ENCODE results near the gene TMED4.

GRCh38 chr7:44559485-44559884 lies 22.5 kb downstream of the TMED4 start:
- TF ChIP-seq POLR2AphosphoS5 (IDR thresholded peaks at IDR 0.05; ENCODE audit: low read depth) (no peak), REST (IDR thresholded peaks at IDR 0.05; ENCODE audit: unreplicated experiment) (no peak)
- TF ChIP-seq, protein P1, sequence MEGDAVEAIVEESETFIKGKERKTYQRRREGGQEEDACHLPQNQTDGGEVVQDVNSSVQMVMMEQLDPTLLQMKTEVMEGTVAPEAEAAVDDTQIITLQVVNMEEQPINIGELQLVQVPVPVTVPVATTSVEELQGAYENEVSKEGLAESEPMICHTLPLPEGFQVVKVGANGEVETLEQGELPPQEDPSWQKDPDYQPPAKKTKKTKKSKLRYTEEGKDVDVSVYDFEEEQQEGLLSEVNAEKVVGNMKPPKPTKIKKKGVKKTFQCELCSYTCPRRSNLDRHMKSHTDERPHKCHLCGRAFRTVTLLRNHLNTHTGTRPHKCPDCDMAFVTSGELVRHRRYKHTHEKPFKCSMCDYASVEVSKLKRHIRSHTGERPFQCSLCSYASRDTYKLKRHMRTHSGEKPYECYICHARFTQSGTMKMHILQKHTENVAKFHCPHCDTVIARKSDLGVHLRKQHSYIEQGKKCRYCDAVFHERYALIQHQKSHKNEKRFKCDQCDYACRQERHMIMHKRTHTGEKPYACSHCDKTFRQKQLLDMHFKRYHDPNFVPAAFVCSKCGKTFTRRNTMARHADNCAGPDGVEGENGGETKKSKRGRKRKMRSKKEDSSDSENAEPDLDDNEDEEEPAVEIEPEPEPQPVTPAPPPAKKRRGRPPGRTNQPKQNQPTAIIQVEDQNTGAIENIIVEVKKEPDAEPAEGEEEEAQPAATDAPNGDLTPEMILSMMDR (conservative IDR thresholded peaks at IDR 0.05; ENCODE audit: low read depth in 2 of 2): no peak
